Endothelial cell of umbilical vein (primary cell): ENCODE results near the gene ZBTB40.

ENCODE experiments used
- EZH2 ChIP-seq: IDR thresholded peaks from 2 replicates; pipeline ENCODE4 v1.6.1; 2012; ENCODE audit warnings: borderline replicate concordance, low read depth, mild to moderate bottlenecking, moderate library complexity, low read length, inconsistent platforms; ENCODE audit not compliant: severe bottlenecking
- FOS ChIP-seq: IDR thresholded peaks from 2 replicates; pipeline ENCODE4 v1.6.1; 2011; ENCODE audit warnings: mild to moderate bottlenecking, low read length, moderate library complexity, borderline replicate concordance; ENCODE audit not compliant: insufficient read depth
- GATA2 ChIP-seq: IDR thresholded peaks from 2 replicates; pipeline ENCODE4 v1.7.0; 2011; ENCODE audit warnings: low read depth, mild to moderate bottlenecking, moderate library complexity, mixed read lengths, low read length; ENCODE audit not compliant: insufficient read length, insufficient read depth
- JUN ChIP-seq: IDR thresholded peaks from 2 replicates; pipeline ENCODE4 v1.6.1; 2011; ENCODE audit warnings: borderline replicate concordance, low read depth; ENCODE audit not compliant: insufficient read length, insufficient read depth
- MYC ChIP-seq: IDR thresholded peaks from one replicate; pipeline ENCODE4 v1.6.1; 2011; ENCODE audit warnings: mild to moderate bottlenecking, low read depth, low read length
- POLR2A ChIP-seq: IDR thresholded peaks from 2 replicates; pipeline ENCODE4 v1.6.1; 2012; ENCODE audit warnings: low read depth, mild to moderate bottlenecking, control low read depth, low read length
- POLR2AphosphoS5 ChIP-seq: IDR thresholded peaks from 2 replicates; pipeline ENCODE4 v1.6.1; 2012; ENCODE audit warnings: low read depth, mild to moderate bottlenecking, control low read depth, low read length, moderate library complexity; ENCODE audit not compliant: insufficient read depth
- TF ChIP-seq, protein P1 (sequence below), 2 donors: IDR thresholded peaks; 1 replicate in 1 of 2; 2 replicates in 1 of 2; pipeline ENCODE4 v1.5.1; 2011; ENCODE audit warnings: low read length in 2 of 2, mild to moderate bottlenecking in 2 of 2, moderate library complexity in 2 of 2, control low read depth in 1 of 2, inconsistent platforms in 1 of 2, low read depth in 1 of 2; ENCODE audit not compliant: insufficient read depth in 1 of 2; ENCODE audit errors: extremely low read depth in 1 of 2
- TF ChIP-seq, protein P2 (sequence below): IDR thresholded peaks from 2 replicates; pipeline ENCODE4 v1.6.1; 2011; ENCODE audit not compliant: insufficient read depth, insufficient read length

DNA sequence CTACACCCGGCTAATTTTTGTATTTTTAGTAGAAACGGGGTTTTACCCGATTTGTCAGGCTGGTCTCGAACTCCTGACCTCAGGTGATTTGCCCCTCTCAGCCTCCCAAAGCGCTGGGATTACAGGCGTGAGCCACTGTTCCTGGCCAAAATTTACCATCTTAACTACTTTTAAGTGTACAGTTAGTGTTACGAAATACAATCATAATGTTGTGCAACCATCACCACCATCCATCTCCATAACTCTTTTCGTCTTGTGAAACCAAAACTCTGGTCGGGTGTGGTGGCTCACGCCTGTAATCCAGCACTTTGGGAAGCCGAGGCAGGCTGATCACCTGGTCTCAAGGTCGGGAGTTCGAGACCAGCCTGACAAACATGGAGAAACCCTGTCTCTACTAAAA lies 14.1 kb upstream of the ZBTB40 start:
- TF ChIP-seq POLR2A, result no peak
- TF ChIP-seq MYC, result no peak
- TF ChIP-seq, protein P1, sequence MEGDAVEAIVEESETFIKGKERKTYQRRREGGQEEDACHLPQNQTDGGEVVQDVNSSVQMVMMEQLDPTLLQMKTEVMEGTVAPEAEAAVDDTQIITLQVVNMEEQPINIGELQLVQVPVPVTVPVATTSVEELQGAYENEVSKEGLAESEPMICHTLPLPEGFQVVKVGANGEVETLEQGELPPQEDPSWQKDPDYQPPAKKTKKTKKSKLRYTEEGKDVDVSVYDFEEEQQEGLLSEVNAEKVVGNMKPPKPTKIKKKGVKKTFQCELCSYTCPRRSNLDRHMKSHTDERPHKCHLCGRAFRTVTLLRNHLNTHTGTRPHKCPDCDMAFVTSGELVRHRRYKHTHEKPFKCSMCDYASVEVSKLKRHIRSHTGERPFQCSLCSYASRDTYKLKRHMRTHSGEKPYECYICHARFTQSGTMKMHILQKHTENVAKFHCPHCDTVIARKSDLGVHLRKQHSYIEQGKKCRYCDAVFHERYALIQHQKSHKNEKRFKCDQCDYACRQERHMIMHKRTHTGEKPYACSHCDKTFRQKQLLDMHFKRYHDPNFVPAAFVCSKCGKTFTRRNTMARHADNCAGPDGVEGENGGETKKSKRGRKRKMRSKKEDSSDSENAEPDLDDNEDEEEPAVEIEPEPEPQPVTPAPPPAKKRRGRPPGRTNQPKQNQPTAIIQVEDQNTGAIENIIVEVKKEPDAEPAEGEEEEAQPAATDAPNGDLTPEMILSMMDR (IDR thresholded peaks at IDR 0.05; ENCODE audit: extremely low read depth in 1 of 2, insufficient read depth in 1 of 2, low read depth in 1 of 2, low read length in 2 of 2), result no peak
- no peak for TF ChIP-seq EZH2
- no peak for TF ChIP-seq POLR2AphosphoS5
- no peak for TF ChIP-seq GATA2
- TF ChIP-seq, protein P2, sequence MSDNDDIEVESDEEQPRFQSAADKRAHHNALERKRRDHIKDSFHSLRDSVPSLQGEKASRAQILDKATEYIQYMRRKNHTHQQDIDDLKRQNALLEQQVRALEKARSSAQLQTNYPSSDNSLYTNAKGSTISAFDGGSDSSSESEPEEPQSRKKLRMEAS, result no peak
- TF ChIP-seq JUN, result no peak
- TF ChIP-seq FOS, result no peak
